HG03103 (cell line): ENCODE measurements around the gene SMC5.
"Not testable (repeated sequence)": the region's sequence is repeated elsewhere in the genome, so short reads cannot be mapped to it uniquely, and the experiment has no call there.

Source experiments
- ATAC-seq: cut with Tn5 transposase; IDR thresholded peaks from one replicate; pipeline ENCODE4 v1.9.1; 2021; ENCODE audit warnings: low read depth; ENCODE audit not compliant: unreplicated experiment

Gene SMC5

GRCh38 chr9:70262366-70262765 lies 3.6 kb downstream of the SMC5 start:
- no peak for ATAC-seq

GRCh38 chr9:70262948-70263347 lies 4.2 kb downstream of the SMC5 start:
- no peak for ATAC-seq

DNA sequence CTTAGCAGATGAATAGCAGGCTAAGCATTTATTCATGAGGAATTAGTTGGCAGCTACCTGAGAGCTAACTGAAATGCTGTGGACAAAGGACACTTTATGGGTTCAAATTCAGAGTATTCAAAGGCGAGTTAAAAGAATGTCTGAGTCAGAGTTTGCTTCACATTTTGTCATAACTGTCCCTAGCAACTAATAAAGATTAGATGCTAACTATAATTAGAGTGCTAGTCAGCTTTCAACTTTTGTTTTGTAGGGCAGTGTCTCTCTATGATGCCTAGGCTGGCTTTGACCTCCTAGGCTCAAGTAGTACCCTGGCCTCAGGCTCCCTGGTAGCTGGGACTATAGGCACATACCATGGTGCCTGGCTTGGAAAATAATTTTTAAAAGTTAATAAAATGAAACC lies 4.6 kb downstream of the SMC5 start:
- no peak for ATAC-seq

DNA sequence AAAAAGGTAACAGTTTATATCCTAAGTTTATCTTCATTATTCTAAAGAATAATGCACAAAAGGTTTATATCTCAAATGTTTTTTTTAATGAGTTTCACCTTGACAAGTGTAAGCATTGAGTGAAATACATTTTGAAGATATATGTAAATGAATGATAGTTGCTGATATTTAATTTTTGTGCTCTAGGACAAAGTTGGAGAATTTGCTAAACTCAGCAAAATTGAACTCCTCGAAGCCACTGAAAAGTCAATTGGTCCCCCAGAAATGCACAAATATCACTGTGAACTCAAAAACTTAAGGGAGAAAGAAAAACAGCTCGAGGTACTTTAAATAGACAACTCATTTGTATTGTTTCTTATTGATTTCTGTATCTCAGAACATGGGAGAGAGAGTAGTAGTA lies 19.5 kb downstream of the SMC5 start:
- ATAC-seq, result no peak

GRCh38 chr9:70283848-70284247 lies 25.1 kb downstream of the SMC5 start:
- ATAC-seq, result no peak

GRCh38 chr9:70285246-70285645 lies 26.5 kb downstream of the SMC5 start:
- no peak for ATAC-seq

- no peak for ATAC-seq
These were observed 27.3 kb downstream of the SMC5 start for GRCh38 chr9:70285981-70286598.

- no peak for ATAC-seq
These were observed 31.8 kb downstream of the SMC5 start for GRCh38 chr9:70290626-70291025.

DNA sequence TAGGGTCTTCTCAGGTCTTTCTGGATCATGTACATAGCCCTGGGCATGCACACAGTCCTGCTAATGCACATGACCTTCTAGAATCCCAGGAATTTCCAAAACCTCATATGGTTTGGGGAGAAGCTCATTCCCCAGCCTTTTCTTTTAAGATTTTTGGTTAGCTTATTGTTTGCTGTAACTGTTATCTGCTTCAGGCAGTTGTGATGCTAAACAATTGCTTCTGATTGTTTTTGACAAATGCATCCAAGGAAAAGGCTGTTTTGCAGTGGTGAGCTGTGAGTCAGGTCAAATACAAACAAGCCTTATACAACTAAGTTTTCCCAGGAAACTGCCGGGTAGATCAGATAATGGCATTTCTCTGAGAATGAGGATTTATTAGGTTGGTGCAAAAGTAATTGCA lies 32.7 kb downstream of the SMC5 start:
- ATAC-seq, result no peak

GRCh38 chr9:70292253-70292652 lies 33.5 kb downstream of the SMC5 start:
- ATAC-seq, result no peak

GRCh38 chr9:70293214-70293613 lies 34.4 kb downstream of the SMC5 start:
- no peak for ATAC-seq

- ATAC-seq, result no peak
These were observed 38.4 kb downstream of the SMC5 start for GRCh38 chr9:70297141-70297540.

GRCh38 chr9:70298245-70298771 lies 39.5 kb downstream of the SMC5 start:
- ATAC-seq, result no peak

GRCh38 chr9:70303268-70303667 lies 44.5 kb downstream of the SMC5 start:
- ATAC-seq, result no peak

- no peak for ATAC-seq
These were observed 46.0 kb downstream of the SMC5 start for GRCh38 chr9:70304810-70305209.

DNA sequence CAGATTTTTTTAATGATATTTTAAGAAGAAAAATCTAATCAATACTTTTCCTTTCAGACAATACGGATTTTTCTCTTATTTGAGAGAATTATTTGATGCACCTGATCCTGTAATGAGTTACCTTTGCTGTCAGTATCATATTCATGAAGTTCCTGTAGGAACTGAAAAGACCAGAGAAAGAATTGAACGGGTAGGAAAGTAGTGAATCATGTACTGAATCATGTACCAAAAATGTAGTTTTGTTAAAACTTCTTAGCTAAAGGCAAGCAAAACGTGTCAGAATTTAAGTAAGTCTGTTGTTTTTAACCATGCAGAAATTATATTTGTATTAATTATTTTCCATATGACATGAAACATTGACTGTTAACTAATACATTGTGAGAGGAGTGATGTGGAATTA lies 56.6 kb downstream of the SMC5 start:
- ATAC-seq, result no peak

DNA sequence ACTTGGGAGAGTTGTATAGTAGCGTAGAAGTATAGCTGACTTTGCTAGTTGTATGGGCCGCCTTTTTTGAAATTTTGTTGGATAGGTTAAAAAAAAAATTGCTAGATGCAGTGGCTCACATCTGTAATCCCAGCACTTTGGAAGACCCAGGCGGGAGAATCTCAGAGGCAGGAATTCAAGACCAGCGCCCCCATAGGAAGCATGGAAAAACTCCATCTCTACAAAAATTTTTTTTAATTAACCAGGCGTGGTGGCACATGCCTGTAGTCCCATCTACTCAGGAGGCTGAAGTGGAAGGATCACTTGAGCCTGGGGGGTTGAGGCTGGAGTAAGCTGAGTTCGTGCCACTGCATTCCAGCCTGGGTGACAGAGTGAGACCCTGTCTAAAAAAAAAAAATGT lies 59.2 kb downstream of the SMC5 start:
- no peak for ATAC-seq

DNA sequence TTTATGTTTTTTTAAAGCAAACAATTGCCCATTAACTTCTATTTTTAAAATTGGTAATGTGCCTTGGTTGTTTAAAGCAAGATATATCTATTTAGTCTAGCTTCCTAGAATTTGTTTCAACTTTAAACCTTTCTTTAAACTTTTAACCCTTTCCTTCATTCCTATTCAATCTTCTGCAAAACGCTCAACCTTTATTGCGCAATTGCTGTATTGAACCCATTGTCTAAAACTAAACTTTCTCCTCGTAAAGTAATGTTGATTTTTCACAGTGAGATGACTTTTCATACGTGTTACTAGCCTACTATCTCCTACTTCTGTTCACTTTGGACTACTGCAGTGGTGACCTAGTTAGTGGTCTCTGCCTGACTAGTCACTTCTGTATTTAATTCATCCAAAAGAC lies 63.3 kb downstream of the SMC5 start:
- ATAC-seq, result no peak

DNA sequence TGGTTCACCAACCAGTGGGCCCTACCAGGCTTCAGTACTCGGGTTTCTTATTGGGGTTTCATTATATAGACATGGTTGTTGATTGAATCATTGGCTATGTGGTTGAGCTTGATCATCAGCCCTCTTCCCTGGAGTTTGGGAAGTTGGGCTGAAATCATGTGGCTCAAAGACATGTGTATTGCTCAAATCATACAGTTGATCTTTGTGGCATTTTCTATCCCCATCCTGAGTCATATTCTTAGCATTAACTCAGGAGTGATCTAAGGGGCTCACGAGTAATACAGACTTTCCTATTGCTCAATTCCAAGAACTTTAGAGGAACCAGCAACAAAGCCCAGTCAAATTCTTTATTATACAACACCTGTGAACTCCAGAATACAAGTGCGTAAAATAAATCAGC lies 66.2 kb downstream of the SMC5 start:
- ATAC-seq, result no peak

- not testable (repeated sequence) for ATAC-seq
These were observed 69.8 kb downstream of the SMC5 start for GRCh38 chr9:70328625-70329024.

DNA sequence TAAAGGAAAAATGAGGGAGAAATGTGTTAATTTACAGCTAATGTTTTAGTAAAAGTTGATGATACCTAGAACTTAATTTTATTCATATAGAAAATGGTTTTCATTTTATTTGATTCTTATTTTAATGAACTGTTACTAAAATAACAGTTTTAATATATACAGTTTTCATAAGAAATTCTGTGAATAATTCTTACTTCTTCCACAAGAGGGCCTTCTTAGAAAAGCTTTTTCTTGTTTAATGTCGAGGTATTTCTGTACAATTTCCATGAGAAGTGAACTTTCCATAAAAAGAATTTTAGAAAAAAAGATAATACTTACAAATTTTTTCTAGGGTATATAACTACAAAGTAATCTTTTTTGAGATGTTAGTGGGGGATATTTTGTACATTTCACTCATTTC lies 81.8 kb downstream of the SMC5 start:
- no peak for ATAC-seq

DNA sequence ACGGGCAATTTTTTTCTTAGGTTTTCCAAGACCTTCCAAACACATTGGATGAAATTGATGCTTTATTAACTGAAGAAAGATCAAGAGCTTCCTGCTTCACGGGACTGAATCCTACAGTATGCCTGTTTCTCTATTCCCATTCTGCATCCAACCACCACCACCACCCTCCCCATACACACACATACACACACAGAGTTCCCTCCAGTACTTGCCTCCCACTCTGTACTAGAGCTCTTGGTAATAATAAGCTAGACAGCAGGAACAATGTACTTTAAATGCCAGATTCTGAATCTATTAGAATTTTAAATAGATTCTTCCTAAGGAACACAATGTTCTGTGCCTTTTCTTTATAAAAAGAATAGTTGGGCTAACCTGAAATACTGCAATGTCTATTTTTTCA lies 88.3 kb downstream of the SMC5 start:
- ATAC-seq, result no peak

- ATAC-seq, result no peak
These were observed 93.6 kb downstream of the SMC5 start for GRCh38 chr9:70352356-70352755.
